Hepatocyte (in vitro differentiated cells): ENCODE results near the gene TLR4. TPM values are rescaled to one million over a fixed set of nuclear protein-coding genes. Genes with fewer than 3 reads are reported as not detected.
A peak's percentile ranks its signal among the peaks of the same experiment; 100 is the strongest.

ENCODE experiments used
- DNase-seq: peaks from one replicate; pipeline ENCODE4 v3.0.0-alpha.2; 2016; ENCODE audit warnings: low spot score
- H2AFZ ChIP-seq: fragments of 200-600 bp; sonication (generic); 2 replicates; pipeline ENCODE4 v1.6.0; 2016; ENCODE audit warnings: antibody characterized with exemption, mild to moderate bottlenecking
- H3K27ac ChIP-seq: fragments of 200-600 bp; sonication (generic); 2 replicates; pipeline ENCODE4 v1.5.1; 2016; ENCODE audit warnings: mild to moderate bottlenecking
- H3K27me3 ChIP-seq: fragments of 200-600 bp; sonication (generic); 2 replicates; pipeline ENCODE4 v1.6.1; 2016
- H3K36me3 ChIP-seq: fragments of 200-600 bp; sonication (generic); replicated peaks from 2 replicates; pipeline ENCODE4 v1.5.1; 2016; ENCODE audit warnings: low read depth; ENCODE audit not compliant: insufficient read depth
- H3K4me1 ChIP-seq: fragments of 200-600 bp; sonication (generic); 2 replicates; pipeline ENCODE4 v1.5.1; 2016; ENCODE audit warnings: mild to moderate bottlenecking, moderate library complexity; ENCODE audit not compliant: insufficient read depth
- H3K4me2 ChIP-seq: fragments of 200-600 bp; sonication (generic); 2 replicates; pipeline ENCODE4 v1.6.0; 2016
- H3K4me3 ChIP-seq: fragments of 200-600 bp; sonication (generic); 2 replicates; pipeline ENCODE4 v1.5.1; 2016; ENCODE audit warnings: mild to moderate bottlenecking
- H3K79me2 ChIP-seq: fragments of 200-600 bp; sonication (generic); 2 replicates; pipeline ENCODE4 v1.6.0; 2017; ENCODE audit warnings: mild to moderate bottlenecking
- H3K9me2 ChIP-seq: fragments of 200-600 bp; sonication (generic); replicated peaks from 2 replicates; pipeline ENCODE4 v1.6.0; 2017; ENCODE audit warnings: mild to moderate bottlenecking; ENCODE audit not compliant: insufficient read depth
- H3K9me3 ChIP-seq: fragments of 200-600 bp; sonication (generic); 2 replicates; pipeline ENCODE4 v1.5.1; 2016; ENCODE audit warnings: low read depth, mild to moderate bottlenecking
- H4K20me1 ChIP-seq: fragments of 200-600 bp; sonication (generic); 2 replicates; pipeline ENCODE4 v1.6.0; 2016; ENCODE audit warnings: mild to moderate bottlenecking; ENCODE audit not compliant: insufficient read depth, poor library complexity, severe bottlenecking
- EZH2 ChIP-seq: fragments of 200-600 bp; sonication (generic); IDR thresholded peaks from 2 replicates; pipeline ENCODE4 v1.6.1; 2016; ENCODE audit warnings: antibody characterized with exemption, mild to moderate bottlenecking, borderline replicate concordance
- EZH2phosphoT487 ChIP-seq: fragments of 200-600 bp; sonication (generic); IDR thresholded peaks from one replicate; pipeline ENCODE4 v1.6.1; 2018; ENCODE audit warnings: antibody characterized with exemption, mild to moderate bottlenecking, low read depth, moderate library complexity; ENCODE audit not compliant: unreplicated experiment, severe bottlenecking
- WGBS: methylation state at CpG from one replicate; pipeline ENCODE4 v1.1.6; 2016; ENCODE audit warnings: low lambda C conversion rate; ENCODE audit errors: missing lambda C conversion rate; 5-methylcytosine and 5-hydroxymethylcytosine counted together
- polyA plus RNA-seq: library from polyadenylated mRNA; unstranded; fragments of >200 nt; fragmentation: Nextera tagmentation; extraction: Ambion mirVana; gene quantifications from 2 replicates; pipeline ENCODE4 v1.2.1, GENCODE V29; 2016
- total RNA-seq: library from RNA; depleted of rRNA; stranded (reverse); fragments of >200 nt; gene quantifications from 2 replicates; pipeline ENCODE4 v1.2.3, GENCODE V29; 2014
- TF ChIP-seq, protein P1 (sequence below): fragments of 200-600 bp; sonication (generic); IDR thresholded peaks from 2 replicates; pipeline ENCODE4 v1.5.1; 2016; ENCODE audit warnings: antibody characterized with exemption, mild to moderate bottlenecking; ENCODE audit not compliant: poor library complexity

The TLR4 gene
- total and polyA plus RNA-seq, 2 experiments from 2014 or later: 0.33 to 1.7 TPM

DNA sequence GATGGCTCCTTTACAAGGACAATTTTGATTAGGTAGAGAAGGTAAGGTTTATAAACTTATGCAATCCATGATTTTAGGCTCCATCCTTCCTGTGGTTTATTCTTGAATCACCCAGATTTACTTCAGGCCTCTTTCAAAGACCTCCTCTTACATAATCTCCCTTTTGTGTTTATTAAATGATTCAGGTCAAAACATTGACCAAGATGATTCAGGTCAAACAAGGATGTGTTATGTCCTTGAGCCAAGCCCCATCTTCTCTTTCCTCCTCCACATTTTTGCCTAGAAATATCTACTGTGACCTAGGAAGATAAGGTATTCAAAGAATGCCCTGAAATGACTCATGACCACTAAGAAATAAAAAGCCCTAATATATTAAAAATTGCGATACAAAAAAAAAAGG lies 31.8 kb upstream of the TLR4 start:
- Histone ChIP-seq H3K4me2 (no peak overlapping the region), H3K4me1 (no peaks in the 10 kb centered on the region), H3K27ac (no peak overlapping the region), H3K4me3 (no peak overlapping the region), H4K20me1 (no peaks in the 10 kb centered on the region), H3K9me2 (no peaks in the 10 kb centered on the region), H3K36me3 (no peaks in the 10 kb centered on the region), H2AFZ (no peak overlapping the region), H3K27me3 (no peaks in the 10 kb centered on the region), H3K9me3 (no peaks in the 10 kb centered on the region), H3K79me2 (no peaks in the 10 kb centered on the region)
- DNase-seq: no peak
- 100% methylated on average over 1 of the region's 1 CpG for whole genome bisulfite sequencing
- TF ChIP-seq EZH2phosphoT487 (no peak), EZH2 (no peak)
- TF ChIP-seq, protein P1, sequence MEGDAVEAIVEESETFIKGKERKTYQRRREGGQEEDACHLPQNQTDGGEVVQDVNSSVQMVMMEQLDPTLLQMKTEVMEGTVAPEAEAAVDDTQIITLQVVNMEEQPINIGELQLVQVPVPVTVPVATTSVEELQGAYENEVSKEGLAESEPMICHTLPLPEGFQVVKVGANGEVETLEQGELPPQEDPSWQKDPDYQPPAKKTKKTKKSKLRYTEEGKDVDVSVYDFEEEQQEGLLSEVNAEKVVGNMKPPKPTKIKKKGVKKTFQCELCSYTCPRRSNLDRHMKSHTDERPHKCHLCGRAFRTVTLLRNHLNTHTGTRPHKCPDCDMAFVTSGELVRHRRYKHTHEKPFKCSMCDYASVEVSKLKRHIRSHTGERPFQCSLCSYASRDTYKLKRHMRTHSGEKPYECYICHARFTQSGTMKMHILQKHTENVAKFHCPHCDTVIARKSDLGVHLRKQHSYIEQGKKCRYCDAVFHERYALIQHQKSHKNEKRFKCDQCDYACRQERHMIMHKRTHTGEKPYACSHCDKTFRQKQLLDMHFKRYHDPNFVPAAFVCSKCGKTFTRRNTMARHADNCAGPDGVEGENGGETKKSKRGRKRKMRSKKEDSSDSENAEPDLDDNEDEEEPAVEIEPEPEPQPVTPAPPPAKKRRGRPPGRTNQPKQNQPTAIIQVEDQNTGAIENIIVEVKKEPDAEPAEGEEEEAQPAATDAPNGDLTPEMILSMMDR: no peak

DNA sequence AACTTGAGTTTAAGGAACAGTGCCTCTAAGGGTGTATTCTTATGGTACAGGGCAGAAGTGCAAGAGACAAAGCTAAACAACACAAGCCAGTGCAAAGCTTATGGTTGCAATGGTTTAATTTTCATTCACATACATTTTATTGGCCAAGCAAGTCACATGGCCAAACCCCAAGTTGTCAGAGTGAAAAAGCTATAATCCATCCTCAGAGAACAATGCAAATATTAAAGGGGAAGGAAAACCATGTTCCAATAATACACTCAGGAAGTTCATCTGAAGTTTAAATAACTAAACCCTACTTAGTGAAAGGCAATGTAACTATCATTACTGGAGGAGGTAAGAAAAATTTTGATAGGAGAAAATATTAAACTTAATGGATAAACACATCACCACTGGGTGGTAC lies 26.6 kb upstream of the TLR4 start:
- DNase-seq: no peak
- no peak overlapping the region for H3K4me3 ChIP-seq
- H3K9me2 ChIP-seq: no peaks in the 10 kb centered on the region
- H3K9me3 ChIP-seq: no peaks in the 10 kb centered on the region
- H3K4me1 ChIP-seq: no peaks in the 10 kb centered on the region
- H3K79me2 ChIP-seq: no peaks in the 10 kb centered on the region
- H3K36me3 ChIP-seq: no peaks in the 10 kb centered on the region
- H3K4me2 ChIP-seq: no peak overlapping the region
- no peaks in the 10 kb centered on the region for H3K27me3 ChIP-seq
- H3K27ac ChIP-seq: no peak overlapping the region
- no peaks in the 10 kb centered on the region for H4K20me1 ChIP-seq
- H2AFZ ChIP-seq: no peak overlapping the region
- TF ChIP-seq EZH2 (no peak), EZH2phosphoT487 (no peak)
- TF ChIP-seq, protein P1: no peak

DNA sequence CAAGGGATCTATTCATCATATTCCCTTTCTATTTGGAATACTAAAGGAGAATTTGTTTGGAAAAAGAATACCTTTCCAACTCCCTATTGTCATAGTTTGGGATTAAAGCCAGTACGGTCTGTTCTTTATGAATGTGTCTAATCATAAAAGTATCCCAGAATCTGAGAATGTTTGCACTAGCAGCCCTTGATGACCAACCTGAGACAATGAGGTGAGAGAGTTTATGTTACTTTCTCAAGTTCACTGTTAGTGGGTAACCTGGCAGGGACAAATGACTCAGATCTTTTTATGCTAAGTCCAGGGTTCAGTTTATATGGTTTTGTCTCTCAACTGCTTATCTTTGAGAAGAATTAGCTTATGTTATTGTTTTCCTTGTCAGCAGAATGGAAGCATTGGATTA lies 25.3 kb upstream of the TLR4 start:
- H3K36me3 ChIP-seq: no peaks in the 10 kb centered on the region
- no peaks in the 10 kb centered on the region for H3K27me3 ChIP-seq
- no peaks in the 10 kb centered on the region for H3K79me2 ChIP-seq
- no peak overlapping the region for H3K4me2 ChIP-seq
- 32% methylated on average over 1 of the region's 1 CpG for WGBS
- no peak overlapping the region for H2AFZ ChIP-seq
- no peaks in the 10 kb centered on the region for H3K9me3 ChIP-seq
- no peaks in the 10 kb centered on the region for H3K4me1 ChIP-seq
- no peaks in the 10 kb centered on the region for H4K20me1 ChIP-seq
- no peaks in the 10 kb centered on the region for H3K9me2 ChIP-seq
- peak; percentile 86 for TF ChIP-seq EZH2phosphoT487
- TF ChIP-seq EZH2: no peak
- no peak overlapping the region for H3K4me3 ChIP-seq
- peak; percentile 32 for DNase-seq
- H3K27ac ChIP-seq: no peak overlapping the region

DNA sequence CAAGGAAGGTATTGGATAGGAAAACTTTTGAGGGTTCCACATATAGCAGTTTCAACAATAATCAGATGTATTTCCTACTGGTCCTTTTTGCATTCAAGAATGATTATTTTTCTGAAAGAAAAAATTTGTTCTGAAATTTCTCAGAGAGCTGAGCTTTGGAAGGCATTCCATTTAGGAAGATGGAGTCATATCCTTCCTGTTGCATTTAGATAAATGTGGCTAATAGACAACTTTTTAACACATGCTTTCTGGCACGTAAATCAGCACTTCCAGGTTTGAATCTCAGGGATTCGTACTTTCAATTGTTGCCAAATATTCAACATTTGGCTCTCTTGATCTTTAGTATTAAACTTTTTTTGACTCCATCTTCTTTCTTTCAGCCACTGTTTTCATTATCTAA lies 24.8 kb upstream of the TLR4 start:
- Histone ChIP-seq H3K27me3 (peaks cover 1% of the 10 kb centered on the region), H3K36me3 (no peaks in the 10 kb centered on the region), H3K27ac (no peak overlapping the region), H3K9me3 (no peaks in the 10 kb centered on the region), H2AFZ (no peak overlapping the region), H3K4me3 (no peak overlapping the region), H3K4me2 (no peak overlapping the region), H4K20me1 (no peaks in the 10 kb centered on the region), H3K79me2 (no peaks in the 10 kb centered on the region), H3K9me2 (no peaks in the 10 kb centered on the region), H3K4me1 (no peaks in the 10 kb centered on the region)
- 85% methylated on average over 2 of the region's 2 CpGs for WGBS
- DNase-seq: no peak
- TF ChIP-seq EZH2: no peak
- TF ChIP-seq, protein P1: no peak
- TF ChIP-seq EZH2phosphoT487: no peak
